Brain microvascular endothelial cell (primary cell): ENCODE measurements around the gene TECPR2.

Source experiments
- DNase-seq: peaks from one replicate; pipeline ENCODE4 v3.0.0-alpha.2; 2020
- H3K27ac ChIP-seq: fragments of 250-450 bp; sonication (Bioruptor Pico); 2 replicates; pipeline ENCODE4 v1.5.1; 2020; ENCODE audit warnings: mild to moderate bottlenecking, moderate library complexity
- H3K27me3 ChIP-seq: fragments of 250-450 bp; sonication (Bioruptor Pico); replicated peaks from 2 replicates; pipeline ENCODE4 v1.5.1; 2020; ENCODE audit warnings: mild to moderate bottlenecking
- H3K36me3 ChIP-seq: fragments of 250-450 bp; sonication (Bioruptor Pico); replicated peaks from 2 replicates; pipeline ENCODE4 v1.5.1; 2020; ENCODE audit warnings: mild to moderate bottlenecking
- H3K4me3 ChIP-seq: 2 replicates; pipeline ENCODE4 v1.5.1; 2011; ENCODE audit warnings: low read depth, mild to moderate bottlenecking, control low read depth, low read length, moderate library complexity
- in situ Hi-C: cut with HindIII; loops from 2 replicates; pipeline ENCODE4 v1.10.0; 2017; ENCODE audit warnings: low sequenced_read_pairs, low pct_ligation_motif_present
- TF ChIP-seq, protein P1 (sequence below): IDR thresholded peaks from 2 replicates; pipeline ENCODE4 v1.5.1; 2011; ENCODE audit warnings: low read depth, mild to moderate bottlenecking, moderate library complexity, low read length, control low read depth, inconsistent platforms; ENCODE audit errors: missing control alignments

Gene TECPR2

DNA sequence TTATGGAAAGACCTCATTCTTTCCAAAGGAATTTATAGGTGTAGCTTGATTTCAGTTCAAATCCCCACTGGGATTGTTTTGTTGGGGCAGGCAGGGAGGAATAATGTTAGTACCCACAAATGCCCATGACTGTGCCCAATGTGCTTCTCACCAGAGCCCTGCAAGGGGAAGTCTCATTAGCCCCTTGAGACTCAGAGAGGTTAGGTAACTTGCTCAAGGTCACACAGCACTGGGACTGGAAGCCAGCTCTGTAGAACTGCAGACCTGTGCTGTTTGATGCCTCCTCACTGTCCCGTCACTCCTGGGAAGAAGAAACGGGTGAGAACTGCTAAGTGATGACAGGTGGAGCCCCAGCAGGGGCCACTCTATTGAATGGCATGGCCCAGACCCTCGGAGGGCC, 138.0 kb downstream of the TECPR2 start:
- no peaks in the 10 kb centered on the region for H3K27me3 ChIP-seq
- DNase-seq, result no peak
- H3K36me3 ChIP-seq, result peaks cover 10% of the 10 kb centered on the region
- TF ChIP-seq, protein P1, sequence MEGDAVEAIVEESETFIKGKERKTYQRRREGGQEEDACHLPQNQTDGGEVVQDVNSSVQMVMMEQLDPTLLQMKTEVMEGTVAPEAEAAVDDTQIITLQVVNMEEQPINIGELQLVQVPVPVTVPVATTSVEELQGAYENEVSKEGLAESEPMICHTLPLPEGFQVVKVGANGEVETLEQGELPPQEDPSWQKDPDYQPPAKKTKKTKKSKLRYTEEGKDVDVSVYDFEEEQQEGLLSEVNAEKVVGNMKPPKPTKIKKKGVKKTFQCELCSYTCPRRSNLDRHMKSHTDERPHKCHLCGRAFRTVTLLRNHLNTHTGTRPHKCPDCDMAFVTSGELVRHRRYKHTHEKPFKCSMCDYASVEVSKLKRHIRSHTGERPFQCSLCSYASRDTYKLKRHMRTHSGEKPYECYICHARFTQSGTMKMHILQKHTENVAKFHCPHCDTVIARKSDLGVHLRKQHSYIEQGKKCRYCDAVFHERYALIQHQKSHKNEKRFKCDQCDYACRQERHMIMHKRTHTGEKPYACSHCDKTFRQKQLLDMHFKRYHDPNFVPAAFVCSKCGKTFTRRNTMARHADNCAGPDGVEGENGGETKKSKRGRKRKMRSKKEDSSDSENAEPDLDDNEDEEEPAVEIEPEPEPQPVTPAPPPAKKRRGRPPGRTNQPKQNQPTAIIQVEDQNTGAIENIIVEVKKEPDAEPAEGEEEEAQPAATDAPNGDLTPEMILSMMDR, result no peak
- in situ Hi-C loops, result no loop called here
- H3K4me3 ChIP-seq, result no peak overlapping the region
- peak overlapping the region; percentile 46 for H3K27ac ChIP-seq

DNA sequence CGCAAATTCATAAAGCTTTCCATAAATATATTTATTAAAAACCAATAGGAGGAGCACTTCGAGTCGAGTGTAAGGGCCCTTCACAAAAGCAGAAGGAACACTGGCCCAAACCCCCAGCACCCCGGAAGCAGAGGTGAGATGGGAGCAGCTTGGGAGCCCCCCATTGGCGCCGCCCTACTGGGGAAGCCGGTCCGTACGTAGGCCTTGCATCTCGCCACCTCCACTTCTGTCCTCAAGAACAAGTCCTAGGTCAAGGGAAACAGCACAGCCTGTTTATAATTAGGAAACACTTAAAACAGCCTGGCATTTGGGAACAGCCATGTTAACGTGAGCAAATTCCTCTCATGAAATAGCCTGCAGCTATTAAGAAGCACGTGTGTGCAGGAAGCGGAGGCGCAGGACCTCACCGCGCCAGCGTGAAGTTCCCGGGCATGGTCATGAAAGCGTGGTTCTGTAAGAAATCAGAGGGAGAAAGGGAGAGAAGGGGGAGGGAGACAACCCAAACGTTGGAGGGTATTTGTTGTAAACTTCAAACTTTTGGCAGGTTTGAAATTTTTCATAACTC, 139.1 kb downstream of the TECPR2 start:
- TF ChIP-seq, protein P1, result peak; percentile 24
- no peak overlapping the region for H3K4me3 ChIP-seq
- in situ Hi-C loops, result no loop called here
- peaks cover 10% of the 10 kb centered on the region for H3K36me3 ChIP-seq
- no peak for DNase-seq
- H3K27ac ChIP-seq, result no peak overlapping the region
- H3K27me3 ChIP-seq, result no peaks in the 10 kb centered on the region

GRCh38 chr14:102502571-102502970, 139.8 kb downstream of the TECPR2 start:
- in situ Hi-C loops, result no loop called here

GRCh38 chr14:102503641-102504327, 141.0 kb downstream of the TECPR2 start:
- in situ Hi-C loops, result no loop called here
- TF ChIP-seq, protein P1, result no peak
- Histone ChIP-seq H3K4me3 (no peak overlapping the region), H3K27ac (no peak overlapping the region), H3K27me3 (no peaks in the 10 kb centered on the region), H3K36me3 (peaks cover under 1% of the 10 kb centered on the region)
- DNase-seq, result no peak

More at GRCh38 chr14:102502571-102502970, 139.8 kb downstream of the TECPR2 start:
- TF ChIP-seq, protein P1, result no peak
- Histone ChIP-seq H3K4me3 (no peak overlapping the region), H3K36me3 (peaks cover 10% of the 10 kb centered on the region), H3K27me3 (no peaks in the 10 kb centered on the region), H3K27ac (no peak overlapping the region)
- DNase-seq, result no peak

DNA sequence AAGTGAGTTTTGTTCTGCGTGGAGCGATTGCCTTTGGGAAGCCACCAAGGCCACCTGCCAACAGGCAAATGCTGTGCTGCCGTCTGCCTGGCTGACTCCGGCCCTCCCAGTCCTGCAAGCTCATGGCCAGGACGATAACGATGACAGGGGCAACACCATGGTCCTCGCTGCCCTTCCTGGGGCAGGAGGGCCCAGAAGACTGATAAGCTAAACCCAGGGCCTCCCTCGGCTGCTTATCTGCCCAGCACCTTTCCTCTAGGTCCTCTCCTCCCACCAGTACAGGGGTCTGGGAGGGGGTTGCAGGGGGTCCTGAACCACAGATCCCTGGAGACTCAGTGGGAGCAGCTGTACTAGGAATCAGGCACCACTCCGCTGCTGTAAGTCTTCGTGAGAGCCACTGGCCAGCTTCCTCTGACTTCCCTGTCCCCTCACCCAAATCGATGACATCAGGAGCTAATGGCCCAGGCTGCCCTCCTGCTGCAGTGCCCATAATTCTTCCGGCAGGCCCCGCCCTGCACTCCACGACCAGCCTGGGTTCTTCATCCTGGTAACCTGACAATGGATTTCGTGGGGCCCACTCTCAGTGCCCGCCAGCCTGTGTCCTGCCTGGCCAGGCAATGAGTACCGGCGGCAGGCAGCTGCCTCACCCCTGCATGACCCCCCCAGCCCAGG, 141.7 kb downstream of the TECPR2 start:
- no peak overlapping the region for H3K27ac ChIP-seq
- no peak overlapping the region for H3K4me3 ChIP-seq
- TF ChIP-seq, protein P1, result no peak
- in situ Hi-C loops, result no loop called here
- H3K27me3 ChIP-seq, result no peaks in the 10 kb centered on the region
- no peaks in the 10 kb centered on the region for H3K36me3 ChIP-seq
- no peak for DNase-seq
